GM19239 (cell line): ENCODE data around the gene GPR108.

Experiments
- DNase-seq: peaks from one replicate; pipeline ENCODE4 v3.0.0; 2011; ENCODE audit warnings: low spot score; ENCODE audit not compliant: insufficient read length
- FAIRE-seq: peaks from 2 replicates; lab custom pipeline; 2011; peaks lifted over from hg19 to GRCh38; lab: Jason Lieb, UNC

The GPR108 gene

GRCh38 chr19:6690160-6690885 is 47.1 kb downstream of the GPR108 start:
- DNase-seq (no peak), FAIRE-seq (no peak)

- no peak for FAIRE-seq
These were observed 50.3 kb downstream of the GPR108 start for GRCh38 chr19:6687114-6687513.

DNA sequence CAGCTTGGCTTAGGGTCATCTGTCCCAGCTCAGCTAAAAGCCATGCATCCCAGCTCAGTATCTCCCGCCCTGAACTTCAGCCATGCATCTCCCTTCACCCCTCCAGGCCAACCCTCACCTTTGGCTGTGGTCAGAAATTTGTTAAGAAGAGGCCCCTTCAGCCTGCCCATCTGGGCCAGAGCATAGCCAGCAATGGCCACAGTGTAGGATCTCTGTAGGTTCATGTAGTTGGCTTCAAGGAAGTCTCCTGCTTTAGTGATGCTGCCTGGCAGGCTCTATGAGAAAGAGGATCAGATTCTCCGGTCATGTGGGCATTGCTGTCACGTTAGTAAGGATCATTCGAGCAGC is 50.8 kb downstream of the GPR108 start:
- FAIRE-seq (no peak), DNase-seq (no peak)

More at GRCh38 chr19:6687114-6687513, 50.3 kb downstream of the GPR108 start:
- DNase-seq: no peak

DNA sequence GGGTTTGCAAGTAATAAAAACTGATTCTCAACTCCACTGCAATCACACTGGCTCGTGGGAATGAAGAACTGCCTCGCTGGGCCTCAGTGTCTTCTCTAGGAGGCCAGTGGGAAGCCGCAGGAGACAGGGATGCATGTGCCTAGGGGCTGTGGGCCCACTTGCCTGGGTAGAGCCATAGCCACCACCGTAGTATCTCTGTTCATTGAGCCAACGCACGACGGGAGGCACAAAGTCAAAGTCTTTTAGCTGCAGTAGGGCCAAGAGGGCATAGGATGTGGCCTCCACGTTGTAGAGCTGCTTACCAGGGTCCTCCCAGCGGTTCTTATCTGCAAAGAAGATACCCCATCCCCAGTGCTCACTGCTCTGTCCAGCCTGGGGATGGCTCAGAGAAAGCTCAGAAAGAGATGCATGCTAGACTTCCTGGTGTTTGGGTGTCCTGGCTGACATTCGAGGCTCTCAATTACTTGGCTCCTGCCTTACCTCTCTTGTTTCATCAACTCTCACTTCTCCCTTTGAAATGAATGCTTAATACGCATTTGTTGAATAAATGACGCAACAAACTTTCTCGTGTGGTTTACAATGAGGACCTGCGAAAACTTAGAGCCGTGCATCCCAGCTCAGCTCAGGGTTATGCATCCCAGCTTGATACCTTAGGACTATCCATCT is 51.3 kb downstream of the GPR108 start:
- FAIRE-seq (no peak), DNase-seq (no peak)

GRCh38 chr19:6685482-6685881 is 51.9 kb downstream of the GPR108 start:
- DNase-seq (no peak), FAIRE-seq (no peak)

DNA sequence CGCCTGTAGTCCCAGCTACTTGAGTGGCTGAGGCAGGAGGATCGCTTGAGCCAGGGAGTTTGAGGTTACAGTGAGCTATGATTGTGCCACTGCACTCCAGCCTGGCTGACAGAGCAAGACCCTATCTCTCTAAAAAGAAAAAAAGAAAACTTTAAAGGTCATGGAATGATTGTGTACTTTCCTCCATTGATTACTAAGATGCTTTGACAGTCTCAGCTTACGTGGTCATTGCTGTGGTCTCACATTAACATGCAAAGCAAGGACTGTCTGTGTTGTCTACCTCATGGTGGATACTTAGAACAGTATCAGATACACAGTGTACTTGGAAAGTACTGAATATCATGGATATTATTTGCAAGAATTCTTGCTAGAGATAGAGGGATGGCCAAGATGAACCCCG is 53.4 kb downstream of the GPR108 start:
- no peak for DNase-seq

GRCh38 chr19:6682607-6683128 is 54.7 kb downstream of the GPR108 start:
- DNase-seq: no peak
- FAIRE-seq: no peak

More for the DNA sequence above, 53.4 kb downstream of the GPR108 start:
- no peak for FAIRE-seq

DNA sequence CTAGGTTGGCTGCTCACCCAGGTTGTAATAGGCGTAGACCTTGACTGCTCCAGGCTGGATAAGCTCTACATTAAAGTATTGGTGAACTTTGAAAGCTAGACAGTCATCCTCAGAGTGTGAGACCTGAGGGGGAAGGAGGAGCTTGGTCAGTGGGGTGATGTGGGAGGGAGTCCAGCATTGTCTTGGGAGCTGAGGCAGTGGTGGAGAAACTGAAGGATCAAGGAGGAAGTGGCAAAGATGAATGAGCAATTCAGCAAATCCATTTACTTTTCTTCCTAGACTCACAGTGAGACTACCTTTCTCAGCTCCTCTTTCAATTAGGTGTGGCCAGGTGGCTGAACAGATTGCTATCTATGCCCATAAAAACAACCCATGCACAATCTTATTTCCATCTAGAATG is 57.2 kb downstream of the GPR108 start:
- no peak for DNase-seq
- no peak for FAIRE-seq
